GM03348 (cell line): ENCODE measurements around the gene SEC11A.
"Not testable (repeated sequence)": the region's sequence is repeated elsewhere in the genome, so short reads cannot be mapped to it uniquely, and the experiment has no call there.

ENCODE experiments used
- DNase-seq: peaks from one replicate; pipeline ENCODE4 v3.0.0; 2012; ENCODE audit warnings: low spot score

SEC11A gene

GRCh38 chr15:84737005-84737404 lies 21.1 kb upstream of the SEC11A start:
- DNase-seq: no peak

- DNase-seq: no peak
These were observed 20.4 kb upstream of the SEC11A start for GRCh38 chr15:84736375-84736774.

GRCh38 chr15:84735480-84736061 lies 19.6 kb upstream of the SEC11A start:
- not testable (repeated sequence) for DNase-seq

GRCh38 chr15:84734794-84735479 lies 19.0 kb upstream of the SEC11A start:
- no peak for DNase-seq

GRCh38 chr15:84731774-84732173 lies 15.8 kb upstream of the SEC11A start:
- DNase-seq: peak; percentile 85

GRCh38 chr15:84727429-84727828 lies 11.5 kb upstream of the SEC11A start:
- no peak for DNase-seq

GRCh38 chr15:84725001-84725491 lies 9.1 kb upstream of the SEC11A start:
- DNase-seq: peak; percentile 70

- no peak for DNase-seq
These were observed 6.7 kb upstream of the SEC11A start for GRCh38 chr15:84722628-84723027.

GRCh38 chr15:84721371-84721770 lies 5.4 kb upstream of the SEC11A start:
- DNase-seq: no peak

GRCh38 chr15:84715441-84716035 lies 401 bp downstream of the SEC11A start:
- DNase-seq: peak; percentile 25

GRCh38 chr15:84714821-84715220 lies 1.1 kb downstream of the SEC11A start:
- no peak for DNase-seq

GRCh38 chr15:84714372-84714771 lies 1.6 kb downstream of the SEC11A start:
- DNase-seq: no peak

- DNase-seq: no peak
These were observed 12.1 kb downstream of the SEC11A start for GRCh38 chr15:84703808-84704207.

- no peak for DNase-seq
These were observed 12.9 kb downstream of the SEC11A start for GRCh38 chr15:84702961-84703482.

- no peak for DNase-seq
These were observed 16.3 kb downstream of the SEC11A start for GRCh38 chr15:84699538-84700191.

- DNase-seq: no peak
These were observed 18.5 kb downstream of the SEC11A start for GRCh38 chr15:84697236-84697990.

- DNase-seq: no peak
These were observed 19.2 kb downstream of the SEC11A start for GRCh38 chr15:84696757-84697156.

- DNase-seq: no peak
These were observed 25.6 kb downstream of the SEC11A start for GRCh38 chr15:84690342-84690741.

GRCh38 chr15:84689858-84690257 lies 26.1 kb downstream of the SEC11A start:
- no peak for DNase-seq

GRCh38 chr15:84686446-84686845 lies 29.5 kb downstream of the SEC11A start:
- not testable (repeated sequence) for DNase-seq

- DNase-seq: peak; percentile 70
These were observed 30.6 kb downstream of the SEC11A start for GRCh38 chr15:84685304-84685703.

GRCh38 chr15:84684092-84684491 lies 31.8 kb downstream of the SEC11A start:
- no peak for DNase-seq
